CD4-positive, alpha-beta T cell treated with Interleukin-17A for 1 hour (primary cell): ENCODE data around the gene POM121L12.

Source experiments
- DNase-seq: peaks from one replicate; pipeline ENCODE4 v3.0.0-alpha.2; 2020

Gene POM121L12

DNA sequence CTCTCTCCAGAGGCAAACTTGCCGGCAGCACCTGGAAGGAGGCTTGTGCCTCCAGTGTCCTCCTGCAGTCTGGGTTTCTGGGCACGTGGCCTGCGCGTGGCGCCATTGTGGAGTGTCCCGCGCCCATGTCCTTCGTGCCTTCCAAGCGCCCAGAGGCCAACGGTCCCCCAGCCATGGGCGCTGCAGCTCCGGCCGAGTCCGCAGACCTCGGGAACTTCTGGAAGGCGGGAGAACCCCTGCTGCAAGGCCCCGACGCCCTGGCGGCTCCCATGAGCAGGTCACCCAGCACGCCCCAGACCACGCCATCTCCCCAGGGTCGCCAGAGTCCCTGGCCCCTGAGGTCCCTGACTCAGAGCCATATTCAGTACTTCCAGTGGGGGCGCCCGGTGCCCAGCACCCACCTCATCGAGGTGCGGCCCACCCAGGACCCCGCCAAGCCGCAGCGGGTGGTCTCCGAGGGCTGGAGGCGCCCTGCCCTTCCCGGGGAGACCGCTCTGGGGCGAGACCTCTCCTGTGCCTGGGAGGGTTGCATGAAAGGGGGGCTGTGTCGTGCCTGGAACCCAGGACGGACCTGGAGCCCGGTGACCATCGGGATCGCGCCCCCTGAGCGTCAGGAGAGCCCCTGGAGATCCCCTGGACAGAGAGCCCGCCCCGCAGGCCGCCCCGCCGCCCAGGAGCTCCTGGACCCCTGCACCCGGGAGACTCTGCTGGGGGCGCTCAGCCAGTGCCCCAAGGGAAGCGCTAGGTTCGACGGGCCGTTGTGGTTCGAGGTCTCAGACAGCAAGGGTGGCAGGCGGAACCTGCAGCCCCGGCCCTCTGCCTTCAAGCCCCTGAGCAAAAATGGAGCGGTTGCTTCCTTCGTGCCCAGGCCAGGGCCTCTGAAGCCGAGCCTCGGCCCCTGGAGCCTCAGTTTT is at the start of gene POM121L12:
Gene POM121L12, plus strand, starts transcription at position 135 of the 914 bp plus-strand sequence. Its CDS starts 39 bp downstream, at position 174.
- no peak for DNase-seq

DNA sequence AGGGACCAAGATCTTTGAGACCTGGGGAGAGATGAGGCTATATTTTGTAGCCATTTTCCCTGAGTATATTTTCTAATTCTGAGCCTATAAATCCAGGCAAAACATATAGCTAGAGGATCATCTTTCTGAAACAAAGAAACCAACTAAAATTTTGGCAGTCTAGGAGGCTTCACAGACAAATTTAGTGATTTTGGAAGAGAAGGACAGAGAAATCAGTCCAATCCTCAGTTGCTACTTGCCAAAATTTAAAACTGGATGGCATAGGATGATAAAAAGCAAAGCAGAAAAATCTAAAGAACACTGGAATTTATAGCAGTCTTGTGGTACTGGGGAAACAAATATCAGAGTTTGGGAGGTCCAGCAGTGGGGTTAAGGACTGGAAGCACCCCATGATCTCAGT is 43.4 kb upstream of the POM121L12 start:
- DNase-seq = no peak

DNA sequence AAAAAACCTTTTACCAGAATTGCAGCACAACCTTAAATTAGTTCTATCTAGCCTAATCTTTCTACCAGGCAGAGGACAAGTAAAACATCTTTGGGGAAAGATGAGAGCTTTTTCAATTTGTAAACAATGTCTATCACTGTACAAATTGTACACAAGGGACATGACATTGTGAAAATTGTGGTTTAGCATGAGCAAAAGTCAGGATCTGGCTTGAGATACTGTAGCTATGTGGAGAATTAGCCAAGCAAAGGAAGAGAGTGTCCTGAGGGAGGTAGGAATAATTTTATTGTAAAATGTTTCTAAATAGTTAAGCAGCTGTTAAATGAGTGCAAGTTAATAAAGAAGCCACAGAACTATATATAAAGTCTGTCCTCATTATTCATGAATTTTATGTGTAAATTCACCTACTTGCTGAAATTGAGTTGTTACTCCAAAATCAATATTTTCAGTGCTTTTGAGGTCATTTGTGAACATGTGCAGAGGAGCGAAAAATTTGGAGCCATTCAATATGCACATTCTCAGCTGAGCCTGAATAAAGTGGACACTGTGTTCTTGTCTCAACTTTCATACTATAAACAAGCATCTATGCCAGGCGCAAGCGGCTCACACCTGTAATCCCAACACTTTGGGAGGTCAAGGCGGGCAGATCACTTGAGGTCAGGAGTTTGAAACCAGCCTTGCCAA is 42.8 kb upstream of the POM121L12 start:
- DNase-seq = no peak

DNA sequence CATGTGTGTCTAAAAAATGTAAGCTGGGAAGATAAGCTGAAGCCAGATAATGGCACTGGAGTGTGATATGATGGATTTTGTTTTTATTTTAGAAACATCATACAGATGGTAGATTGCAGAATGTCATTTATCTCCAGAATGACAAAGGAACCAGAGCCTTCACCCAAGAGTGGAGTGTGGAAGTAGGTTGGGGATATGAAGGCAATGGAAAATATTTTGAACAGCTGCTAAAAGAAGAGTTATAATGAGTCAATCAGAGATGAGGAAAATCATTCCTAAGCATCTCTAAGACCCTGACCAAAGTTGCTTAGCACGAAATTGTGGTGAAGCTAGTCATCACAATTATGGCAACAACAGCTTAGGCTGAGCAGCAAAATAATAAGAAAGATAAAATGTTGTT is 39.8 kb upstream of the POM121L12 start:
- no peak for DNase-seq

DNA sequence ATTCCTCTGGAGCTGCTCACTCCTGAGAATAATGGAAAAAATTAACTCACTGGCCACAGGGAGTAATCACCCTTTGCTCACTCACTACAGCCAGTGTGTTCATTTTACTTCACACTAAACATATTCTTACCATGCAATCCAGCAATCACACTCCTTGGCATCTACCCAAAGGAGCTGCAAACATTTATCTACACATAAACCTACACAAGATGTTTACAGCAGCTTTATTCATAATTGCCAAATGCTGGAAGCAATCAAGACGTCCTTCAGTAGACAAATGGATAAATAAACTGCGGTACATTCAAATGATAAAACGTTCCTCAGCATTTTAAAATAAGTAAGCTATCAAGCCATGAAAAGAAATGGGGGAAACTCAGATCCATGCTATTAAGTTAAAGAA is 34.2 kb upstream of the POM121L12 start:
- DNase-seq = no peak

DNA sequence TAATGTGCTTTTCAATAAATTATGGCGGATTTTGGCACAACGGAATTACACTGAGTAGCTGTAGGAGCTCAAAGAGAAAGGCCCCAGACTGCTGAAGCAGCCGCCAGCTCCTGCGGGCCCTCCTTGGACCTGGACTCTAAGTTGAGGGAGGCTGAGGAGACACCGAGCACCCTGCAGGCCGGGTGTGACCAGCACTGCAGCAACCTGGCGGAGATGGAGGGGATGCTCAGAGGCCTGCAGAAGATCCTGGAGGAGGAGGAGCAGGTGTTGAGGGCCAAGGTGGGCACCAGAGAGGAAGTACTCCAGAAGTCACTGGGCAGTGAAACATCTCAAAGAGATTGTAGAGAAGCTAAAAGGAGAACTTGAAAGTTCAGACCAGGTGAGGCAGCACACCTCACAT is 33.0 kb upstream of the POM121L12 start:
- DNase-seq = no peak

DNA sequence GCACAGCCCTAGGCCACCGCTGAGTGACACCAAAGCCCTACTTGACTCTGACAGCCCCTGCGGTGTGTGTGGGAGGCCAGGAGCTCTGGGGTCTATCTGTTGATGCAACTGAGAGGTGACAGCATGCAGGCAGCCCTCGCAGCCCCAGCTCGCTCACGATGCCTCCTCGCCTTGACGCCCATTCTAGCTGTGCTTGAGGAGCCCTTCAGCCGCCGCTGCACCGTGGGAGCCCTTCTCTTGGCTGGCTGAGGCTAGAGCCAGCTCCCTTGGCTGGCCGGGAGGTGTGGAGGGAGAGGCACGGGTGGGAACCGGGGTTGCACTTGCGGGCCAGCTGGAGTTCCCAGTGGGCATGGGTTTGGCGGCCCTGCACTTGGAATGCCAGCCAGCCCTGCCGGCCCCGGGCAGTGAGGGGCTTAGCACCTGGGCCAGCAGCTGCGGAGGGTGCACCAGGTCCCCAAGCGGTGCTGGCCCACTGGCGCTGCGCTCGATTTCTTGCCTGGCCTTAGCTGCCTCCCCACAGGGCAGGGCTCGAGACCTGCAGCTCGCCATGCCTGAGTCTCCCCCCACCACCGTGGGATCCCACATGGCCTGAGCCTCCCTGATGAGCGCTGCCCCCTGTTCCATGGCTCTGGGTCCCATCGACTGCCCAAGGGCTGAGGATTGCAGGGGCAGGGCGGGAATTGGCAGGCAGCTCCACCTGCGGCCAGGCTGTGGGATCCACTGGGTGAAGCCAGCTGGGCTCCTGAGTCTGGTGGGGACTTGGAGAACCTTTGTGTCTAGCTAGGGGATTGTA is 31.6 kb upstream of the POM121L12 start:
- DNase-seq = no peak

DNA sequence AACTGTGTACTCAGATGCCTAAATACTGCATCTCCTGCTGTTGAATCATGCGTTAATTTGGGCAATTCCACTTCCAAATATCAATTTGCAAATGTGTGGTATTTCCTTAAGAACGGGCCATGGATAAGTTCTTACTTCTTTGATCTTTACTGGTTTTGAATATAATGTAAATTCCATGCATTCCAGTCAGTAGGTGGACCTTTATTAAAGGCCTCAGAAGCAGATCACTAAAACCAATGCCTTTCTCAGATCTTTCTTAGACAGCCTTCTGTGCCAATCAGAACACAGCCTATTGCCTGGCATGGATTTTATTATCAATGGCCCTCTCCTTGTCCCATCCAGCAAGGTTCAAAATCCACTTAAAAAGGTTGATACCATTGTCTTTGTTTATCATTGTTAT is 21.5 kb upstream of the POM121L12 start:
- DNase-seq = no peak

DNA sequence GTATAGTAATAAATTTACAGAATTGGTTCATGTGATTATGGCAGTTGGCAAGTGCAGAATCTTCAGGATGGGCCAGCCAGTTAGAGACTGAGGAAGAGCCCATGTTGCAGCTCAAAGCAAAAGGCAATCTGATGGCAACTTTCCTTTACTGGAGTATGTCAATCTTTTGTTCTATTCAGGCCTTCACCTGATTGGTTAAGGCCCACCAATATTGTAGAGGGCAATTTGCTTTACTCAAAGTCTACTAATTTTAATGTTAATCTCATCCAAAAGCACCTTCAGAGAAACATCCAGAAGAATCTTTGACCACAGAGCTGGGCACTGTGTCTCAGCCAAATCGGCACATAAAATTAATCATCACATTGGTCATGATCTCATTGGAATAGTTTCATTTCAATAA is 20.0 kb upstream of the POM121L12 start:
- DNase-seq = no peak

DNA sequence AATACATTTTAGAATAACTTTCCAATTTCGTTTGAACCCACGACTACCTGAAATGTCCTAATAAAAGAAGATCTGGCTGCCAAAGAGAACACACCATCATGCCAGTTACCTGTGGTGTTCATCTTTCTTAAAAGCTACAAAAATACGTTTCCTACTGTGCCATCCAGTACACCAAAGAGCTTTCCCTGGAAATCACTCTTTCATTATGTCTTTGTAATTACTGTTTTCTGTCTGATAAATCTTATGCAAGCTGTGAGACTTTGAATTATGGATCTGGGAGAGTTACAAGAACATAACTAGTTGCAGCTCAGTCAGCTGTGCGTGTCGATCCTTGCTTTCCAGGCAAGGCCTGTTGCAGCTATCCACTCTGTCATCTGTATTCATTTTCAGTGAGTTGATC is 12.5 kb upstream of the POM121L12 start:
- DNase-seq = no peak

DNA sequence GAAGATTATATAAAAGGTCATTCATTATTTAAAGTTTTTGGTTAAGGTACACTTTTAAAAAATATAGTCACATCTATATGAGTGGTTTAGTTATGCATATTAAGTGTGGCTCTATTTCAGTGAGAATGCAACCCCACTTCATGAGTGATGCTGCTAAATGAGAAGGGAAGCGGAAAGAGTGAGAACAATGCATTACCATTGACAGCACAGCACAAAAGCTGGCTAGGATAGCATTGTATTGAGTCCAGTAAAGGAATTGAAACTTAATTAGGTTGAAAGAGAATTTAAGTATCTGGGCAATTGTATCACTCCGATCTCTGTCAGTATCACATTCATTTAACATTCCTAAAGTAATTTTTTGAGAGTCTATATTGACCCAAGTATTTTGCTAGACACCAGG is 13.2 kb downstream of the POM121L12 start:
- no peak for DNase-seq

DNA sequence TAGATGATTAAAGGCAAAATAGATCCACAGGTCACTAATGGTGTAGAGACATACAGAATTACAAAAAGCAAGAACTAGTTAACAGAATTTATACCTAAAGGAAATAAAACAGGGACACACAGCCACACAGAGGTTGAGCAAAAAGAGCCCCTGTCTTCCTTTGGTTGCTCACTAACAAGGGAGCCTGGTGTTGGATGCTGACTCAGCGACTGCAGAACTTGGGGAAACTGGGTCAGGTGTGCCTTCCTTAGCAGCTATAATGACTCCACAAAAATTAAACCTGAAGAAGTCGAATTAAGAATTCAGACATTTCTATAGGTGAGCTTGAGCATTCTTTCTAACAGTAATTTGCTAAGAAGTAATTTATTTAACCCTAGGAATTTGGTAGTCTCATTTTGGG is 15.0 kb downstream of the POM121L12 start:
- DNase-seq = no peak

DNA sequence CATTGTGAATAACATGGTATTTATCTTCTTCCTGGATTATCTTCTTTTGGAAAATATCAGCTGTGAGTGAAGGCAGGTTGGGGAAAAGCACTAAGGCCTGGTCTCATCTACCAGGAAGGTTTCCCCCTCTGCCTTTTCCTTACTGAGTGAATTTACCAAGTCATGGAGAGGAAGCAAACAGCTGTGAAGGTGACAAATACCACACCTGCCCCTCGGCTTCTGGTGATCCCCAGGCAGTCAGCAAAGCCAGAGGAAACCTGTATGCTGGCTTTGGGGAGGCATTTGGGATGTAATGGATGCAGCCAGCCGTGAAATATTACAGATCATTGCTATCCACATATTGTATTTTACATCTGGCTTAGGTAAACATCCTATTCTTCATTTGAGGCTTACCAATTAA is 24.2 kb downstream of the POM121L12 start:
- DNase-seq = no peak

DNA sequence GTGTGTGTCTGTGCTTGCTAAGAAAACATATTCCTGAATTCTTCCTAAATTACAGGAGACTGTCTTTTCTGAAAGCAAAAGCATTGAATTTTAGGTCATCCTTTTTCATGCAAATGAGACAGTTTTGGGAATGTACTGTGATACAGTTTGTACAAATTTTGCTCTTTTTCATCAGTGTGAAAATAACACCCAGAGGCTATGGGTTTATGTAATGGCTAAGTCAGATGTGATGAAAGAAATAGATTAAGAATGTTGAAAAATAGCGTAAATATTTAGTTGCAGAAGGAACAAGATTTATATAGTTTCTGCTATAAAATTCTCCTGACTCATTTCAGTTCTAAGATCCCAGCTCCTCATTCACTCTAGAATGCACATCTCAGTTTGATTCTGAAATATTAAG is 24.6 kb downstream of the POM121L12 start:
- no peak for DNase-seq

DNA sequence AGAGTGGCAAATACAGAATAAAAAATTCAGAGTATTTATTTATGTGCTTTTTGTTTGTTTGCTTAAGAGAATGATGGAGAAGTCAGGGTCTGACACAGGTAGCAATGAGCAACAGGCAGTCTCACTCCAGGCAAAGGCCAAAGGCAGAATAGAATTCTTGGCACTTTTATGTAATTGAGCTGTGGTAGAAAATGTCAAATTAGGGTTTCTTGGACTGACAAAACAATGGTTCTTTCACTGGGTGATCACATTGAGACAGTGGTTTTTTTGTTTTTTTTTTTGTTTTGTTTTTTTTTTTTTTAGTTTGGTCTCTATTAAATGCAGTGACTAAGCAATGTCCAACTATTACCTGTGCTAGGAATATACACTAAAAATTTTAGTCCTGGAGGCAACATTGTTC is 27.4 kb downstream of the POM121L12 start:
- no peak for DNase-seq

DNA sequence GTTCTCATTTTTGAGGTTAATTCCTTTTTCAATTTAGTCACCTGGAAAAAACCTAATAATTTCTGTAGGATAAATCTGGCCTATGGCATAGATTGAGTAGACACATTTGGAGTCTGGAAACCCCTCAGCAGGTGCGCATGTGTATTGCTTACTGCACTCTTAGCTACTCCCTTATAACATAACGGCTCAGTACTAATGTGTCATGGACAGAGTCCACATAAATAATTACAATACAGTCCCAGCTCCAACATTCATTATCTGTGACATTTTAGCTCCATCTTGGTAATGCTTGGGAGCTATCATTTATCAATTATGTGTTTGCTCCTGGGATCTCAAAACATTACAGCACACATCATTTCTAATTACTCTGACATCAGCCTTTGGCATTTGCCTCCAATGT is 33.2 kb downstream of the POM121L12 start:
- DNase-seq = no peak

DNA sequence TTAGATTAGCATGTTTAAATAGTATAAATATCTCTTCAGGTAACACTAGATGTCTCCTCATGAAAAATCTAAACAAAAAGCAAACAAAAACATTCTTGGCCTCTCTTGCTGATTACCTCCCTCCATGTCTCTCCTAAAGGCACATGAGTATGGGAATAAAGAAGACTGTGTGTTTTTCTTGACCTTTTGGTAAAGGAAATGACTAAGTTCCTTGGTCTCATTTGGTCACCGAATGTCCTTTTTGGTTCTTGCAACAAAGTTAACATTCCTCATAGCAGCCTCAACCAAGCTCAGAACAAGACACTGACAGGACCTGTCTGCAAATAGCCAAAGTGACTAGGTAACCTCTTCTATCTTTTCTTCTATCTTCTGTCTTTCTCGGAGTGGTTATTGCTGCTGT is 35.5 kb downstream of the POM121L12 start:
- no peak for DNase-seq
